GM12878 (cell line): ENCODE data around the gene TRPC6. TPM values are rescaled to one million over a fixed set of nuclear protein-coding genes. Genes with fewer than 3 reads are reported as not detected.

ENCODE experiments used
- ATAC-seq: fragments of 200-7000 bp; cut with Tn5 transposase; 3 replicates; pipeline ENCODE4 v1.9.1; 2020; ENCODE audit warnings: mild to moderate bottlenecking, moderate library complexity
- BruUV-seq: library from RNA; stranded (reverse); fragments of 400-500 nt; replicated peaks from 2 replicates; lab custom pipeline; 2021; lab: Mats Ljungman, UMichigan
- CTCF ChIA-PET: fragments of 300-600 bp; sonication (Branson Sonifier 250); formaldehyde crosslinking; extraction: SDS; loops from one replicate; lab custom pipeline; 2021; ENCODE audit warnings: inconsistent platforms; lab: Yijun Ruan, JAX
- POLR2A ChIA-PET: fragments of 350-600 bp; formaldehyde crosslinking; extraction: SDS; loops from one replicate; lab custom pipeline; 2021; ENCODE audit warnings: inconsistent platforms; lab: Charles Lee
- RAD21 ChIA-PET: fragments of 300-600 bp; sonication (Branson Sonifier 250); formaldehyde crosslinking; loops from one replicate; lab custom pipeline; 2023; ENCODE audit warnings: antibody characterized with exemption; ENCODE audit not compliant: unreplicated experiment; lab: Charles Lee
- SMC1A ChIA-PET: fragments of 300-600 bp; sonication (Branson Sonifier 250); formaldehyde crosslinking; loops from one replicate; lab custom pipeline; 2023; ENCODE audit not compliant: unreplicated experiment, uncharacterized antibody; lab: Charles Lee
- DNase-seq: peaks from one replicate; pipeline ENCODE4 v3.0.0-alpha.2; 2011; ENCODE audit warnings: low read depth, low spot score
- FAIRE-seq: peaks from 3 replicates; lab custom pipeline; 2011; peaks lifted over from hg19 to GRCh38; lab: Jason Lieb, UNC
- H2AFZ ChIP-seq: 2 replicates; pipeline ENCODE4 v1.6.0; 2011; ENCODE audit warnings: low read depth, low read length, control low read depth; ENCODE audit not compliant: control insufficient read depth
- H3K27ac ChIP-seq: 2 replicates; pipeline ENCODE4 v1.5.1; 2011; ENCODE audit warnings: control low read depth; ENCODE audit not compliant: control insufficient read depth, insufficient read depth
- H3K27me3 ChIP-seq, 2 experiments: replicated peaks in 1 of 2; 2 replicates each; pipeline versions ENCODE4 v1.6.0 to v1.6.1; 2011; ENCODE audit warnings: low read length in 1 of 2; ENCODE audit not compliant: control insufficient read depth in 2 of 2, insufficient read depth in 2 of 2
- H3K36me3 ChIP-seq, 2 experiments: 2 replicates each; pipeline ENCODE4 v1.5.1; 2011; ENCODE audit warnings: low read length in 1 of 2; ENCODE audit not compliant: control insufficient read depth in 2 of 2, insufficient read depth in 2 of 2
- H3K4me1 ChIP-seq: 2 replicates; pipeline ENCODE4 v1.6.1; 2011; ENCODE audit warnings: mild to moderate bottlenecking, low read length, moderate library complexity, mixed read lengths; ENCODE audit not compliant: control insufficient read depth, insufficient read depth
- H3K4me2 ChIP-seq: 2 replicates; pipeline ENCODE4 v1.6.0; 2011; ENCODE audit warnings: control low read depth; ENCODE audit not compliant: control insufficient read depth, insufficient read depth
- H3K4me3 ChIP-seq: fragments of 200-600 bp; sonication (generic); 2 replicates; pipeline ENCODE4 v1.5.1; 2016
- H3K79me2 ChIP-seq: 2 replicates; pipeline ENCODE4 v1.6.0; 2011; ENCODE audit warnings: low read length; ENCODE audit not compliant: control insufficient read depth, insufficient read depth
- H3K9ac ChIP-seq: 2 replicates; pipeline ENCODE4 v1.8.0; 2011; ENCODE audit warnings: low read length, control low read depth, mixed read lengths; ENCODE audit not compliant: control insufficient read depth, insufficient read depth
- H3K9me3 ChIP-seq: replicated peaks from 3 replicates; pipeline ENCODE4 v1.5.1; 2011; ENCODE audit warnings: mild to moderate bottlenecking, low read length; ENCODE audit not compliant: control insufficient read depth, insufficient read depth
- H4K20me1 ChIP-seq: 2 replicates; pipeline ENCODE4 v1.6.0; 2011; ENCODE audit not compliant: control insufficient read depth, insufficient read depth
- CHD2 ChIP-seq: IDR thresholded peaks from 2 replicates; pipeline ENCODE4 v1.6.1; 2011; ENCODE audit warnings: low read depth, low read length, improper control_type of control experiment, borderline replicate concordance
- ESRRA ChIP-seq: IDR thresholded peaks from 2 replicates; pipeline ENCODE4 v1.6.1; 2012; ENCODE audit warnings: mild to moderate bottlenecking, low read length, improper control_type of control experiment
- ETV6 ChIP-seq, 2 experiments: fragments of 450-650 bp in 1 of 2; IDR thresholded peaks in 1 of 2; conservative IDR thresholded peaks in 1 of 2; 2 replicates each; pipeline ENCODE4 v1.6.1; 2014; ENCODE audit warnings: antibody characterized with exemption in 1 of 2, borderline replicate concordance in 1 of 2, low read depth in 1 of 2, mild to moderate bottlenecking in 1 of 2, moderate library complexity in 1 of 2
- GABPA ChIP-seq: IDR thresholded peaks from 2 replicates; pipeline ENCODE4 v1.6.1; 2014; ENCODE audit warnings: antibody characterized with exemption, low read depth, mild to moderate bottlenecking, inconsistent platforms
- MEF2A ChIP-seq: IDR thresholded peaks from 2 replicates; pipeline ENCODE4 v1.6.1; 2011; ENCODE audit warnings: low read depth, mild to moderate bottlenecking, low read length, moderate library complexity; ENCODE audit not compliant: insufficient read depth
- MTA2 ChIP-seq: fragments of 450-650 bp; IDR thresholded peaks from 2 replicates; pipeline ENCODE4 v1.6.1; 2016; ENCODE audit warnings: low read depth, mild to moderate bottlenecking, moderate library complexity
- NBN ChIP-seq: fragments of 450-650 bp; IDR thresholded peaks from 2 replicates; pipeline ENCODE4 v1.6.1; 2016
- PAX8 ChIP-seq: fragments of 450-650 bp; IDR thresholded peaks from 2 replicates; pipeline ENCODE4 v1.6.1; 2017; ENCODE audit warnings: mild to moderate bottlenecking, moderate library complexity
- POLR2AphosphoS5 ChIP-seq: IDR thresholded peaks from 2 replicates; pipeline ENCODE4 v1.6.1; 2011; ENCODE audit warnings: mild to moderate bottlenecking, low read length, inconsistent platforms
- SIN3A ChIP-seq: IDR thresholded peaks from 2 replicates; pipeline ENCODE4 v1.6.1; 2012; ENCODE audit warnings: low read depth, low read length, improper control_type of control experiment
- ZNF622 ChIP-seq: fragments of 450-650 bp; IDR thresholded peaks from 2 replicates; pipeline ENCODE4 v1.6.1; 2017; ENCODE audit warnings: mild to moderate bottlenecking, inconsistent platforms
- WGBS: methylation state at CpG from one replicate; pipeline ENCODE4 v1.1.6; 2016; ENCODE audit warnings: low lambda C conversion rate; ENCODE audit not compliant: insufficient replicate concordance, insufficient coverage; ENCODE audit errors: missing lambda C conversion rate; 5-methylcytosine and 5-hydroxymethylcytosine counted together
- in situ Hi-C: fragments of 300-500 bp; cut with MboI; formaldehyde crosslinking; loops from 9 replicates; pipeline ENCODE4 v1.14.3; 2018; ENCODE audit warnings: mixed read lengths
- intact Hi-C: fragments of 100-400 bp; cut with micrococcal nuclease; formaldehyde crosslinking; loops from one replicate; pipeline ENCODE4 v1.14.2; 2022; ENCODE audit not compliant: unreplicated experiment
- polyA plus RNA-seq, 11 experiments: library from polyadenylated mRNA; depleted of rRNA in 4 of 11; unstranded in 6 of 11; stranded (reverse) in 5 of 11; fragments of >200 nt; fragmentation: Nextera tagmentation in 4 of 11; fragmentation: Illumina TruSeq in 1 of 11; extraction: Ambion mirVana in 4 of 11; extraction: Trizol in 1 of 11; gene quantifications; 1 replicate in 1 of 11; 2 replicates in 10 of 11; pipeline versions ENCODE4 v1.2.1 to v1.2.3, GENCODE V29; 2011 to 2016; ENCODE audit warnings: inconsistent platforms in 2 of 11, missing spikeins in 2 of 11, low read depth in 1 of 11
- total RNA-seq, 4 experiments: library from RNA; depleted of rRNA in 3 of 4; stranded (reverse); fragments of >200 nt in 3 of 4; fragmentation: Illumina TruSeq in 1 of 4; extraction: Trizol in 1 of 4; gene quantifications; 2 replicates each; pipeline versions ENCODE4 v1.2.1 to v1.2.3, GENCODE V29; 2013 to 2021
- TF ChIP-seq, protein P1 (sequence below): IDR thresholded peaks from 2 replicates; pipeline ENCODE4 v1.6.1; 2011; ENCODE audit warnings: low read depth, low read length, improper control_type of control experiment, borderline replicate concordance
- TF ChIP-seq, protein P2 (sequence below): fragments of 450-650 bp; conservative IDR thresholded peaks from 2 replicates; pipeline ENCODE4 v1.6.1; 2017; ENCODE audit warnings: mild to moderate bottlenecking, moderate library complexity
- TF ChIP-seq, protein P3 (sequence below): fragments of 450-650 bp; formaldehyde crosslinking; IDR thresholded peaks from 2 replicates; pipeline ENCODE4 v1.4.0; 2020; ENCODE audit warnings: mild to moderate bottlenecking, moderate library complexity
- TF ChIP-seq, protein P4 (sequence below): fragments of 450-650 bp; IDR thresholded peaks from 2 replicates; pipeline ENCODE4 v1.6.1; 2017; ENCODE audit warnings: mild to moderate bottlenecking, moderate library complexity

Gene TRPC6
- total and polyA plus RNA-seq, 10 of the 15 experiments (the other 5 are each of a cell fraction or from before 2014, with no cell fraction given) = not detected

DNA sequence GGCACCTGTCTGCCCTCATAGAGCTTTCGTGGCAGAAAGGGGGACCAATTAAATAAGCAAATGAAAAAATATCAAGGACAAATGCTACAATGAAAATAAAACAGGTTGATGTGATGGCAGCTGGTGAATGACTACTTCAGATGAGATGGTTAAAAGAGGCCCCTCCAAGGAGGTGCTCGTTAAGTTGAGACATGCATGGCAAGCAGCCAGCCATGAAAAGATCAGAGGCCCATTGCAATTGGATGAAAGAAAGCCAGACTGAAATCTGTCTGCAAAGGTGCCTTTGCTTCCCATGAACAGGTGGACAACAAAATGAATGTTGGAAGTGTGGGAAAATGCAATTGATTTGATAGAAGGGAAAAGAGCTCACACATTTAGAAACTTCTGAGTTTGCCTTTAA, 848 bp upstream of the TRPC6 start:
- H3K4me2 ChIP-seq = no peak overlapping the region
- no peak for DNase-seq
- in situ Hi-C loops = no loop called here
- peaks cover 0 to 3% of the 10 kb centered on the region in 2 experiments; a peak in 1 of 4 replicates for H3K27me3 ChIP-seq
- no peak overlapping the region for H2AFZ ChIP-seq
- ChIA-PET SMC1A (no interaction called here), RAD21 (no interaction called here), CTCF (no interaction called here), POLR2A (no interaction called here)
- H3K36me3 ChIP-seq = no peaks in the 10 kb centered on the region
- no peaks in the 10 kb centered on the region for H4K20me1 ChIP-seq
- intact Hi-C loops = no loop called here
- H3K4me3 ChIP-seq = no peak overlapping the region
- no peak for FAIRE-seq
- no TSS peak for BruUV-seq
- 0% methylated on average over 2 of the region's 2 CpGs for WGBS
- no peaks in the 10 kb centered on the region for H3K9me3 ChIP-seq
- no peak overlapping the region for H3K9ac ChIP-seq
- ATAC-seq = no peak
- no peaks in the 10 kb centered on the region for H3K4me1 ChIP-seq
- H3K27ac ChIP-seq = no peak overlapping the region
- no peaks in the 10 kb centered on the region for H3K79me2 ChIP-seq
- TF ChIP-seq SIN3A (no peak), CHD2 (no peak), GABPA (no peak), ESRRA (no peak), POLR2AphosphoS5 (no peak), MTA2 (no peak), NBN (no peak), ZNF622 (no peak), ETV6 (conservative IDR thresholded peaks at IDR 0.05 in 1 of 2, IDR thresholded peaks at IDR 0.05 in 1 of 2; ENCODE audit: borderline replicate concordance in 1 of 2, low read depth in 1 of 2) (no peak), MEF2A (no peak), PAX8 (no peak)
- TF ChIP-seq, protein P1, sequence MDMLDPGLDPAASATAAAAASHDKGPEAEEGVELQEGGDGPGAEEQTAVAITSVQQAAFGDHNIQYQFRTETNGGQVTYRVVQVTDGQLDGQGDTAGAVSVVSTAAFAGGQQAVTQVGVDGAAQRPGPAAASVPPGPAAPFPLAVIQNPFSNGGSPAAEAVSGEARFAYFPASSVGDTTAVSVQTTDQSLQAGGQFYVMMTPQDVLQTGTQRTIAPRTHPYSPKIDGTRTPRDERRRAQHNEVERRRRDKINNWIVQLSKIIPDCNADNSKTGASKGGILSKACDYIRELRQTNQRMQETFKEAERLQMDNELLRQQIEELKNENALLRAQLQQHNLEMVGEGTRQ = no peak
- TF ChIP-seq, protein P2, sequence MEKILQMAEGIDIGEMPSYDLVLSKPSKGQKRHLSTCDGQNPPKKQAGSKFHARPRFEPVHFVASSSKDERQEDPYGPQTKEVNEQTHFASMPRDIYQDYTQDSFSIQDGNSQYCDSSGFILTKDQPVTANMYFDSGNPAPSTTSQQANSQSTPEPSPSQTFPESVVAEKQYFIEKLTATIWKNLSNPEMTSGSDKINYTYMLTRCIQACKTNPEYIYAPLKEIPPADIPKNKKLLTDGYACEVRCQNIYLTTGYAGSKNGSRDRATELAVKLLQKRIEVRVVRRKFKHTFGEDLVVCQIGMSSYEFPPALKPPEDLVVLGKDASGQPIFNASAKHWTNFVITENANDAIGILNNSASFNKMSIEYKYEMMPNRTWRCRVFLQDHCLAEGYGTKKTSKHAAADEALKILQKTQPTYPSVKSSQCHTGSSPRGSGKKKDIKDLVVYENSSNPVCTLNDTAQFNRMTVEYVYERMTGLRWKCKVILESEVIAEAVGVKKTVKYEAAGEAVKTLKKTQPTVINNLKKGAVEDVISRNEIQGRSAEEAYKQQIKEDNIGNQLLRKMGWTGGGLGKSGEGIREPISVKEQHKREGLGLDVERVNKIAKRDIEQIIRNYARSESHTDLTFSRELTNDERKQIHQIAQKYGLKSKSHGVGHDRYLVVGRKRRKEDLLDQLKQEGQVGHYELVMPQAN = no peak
- TF ChIP-seq, protein P3, sequence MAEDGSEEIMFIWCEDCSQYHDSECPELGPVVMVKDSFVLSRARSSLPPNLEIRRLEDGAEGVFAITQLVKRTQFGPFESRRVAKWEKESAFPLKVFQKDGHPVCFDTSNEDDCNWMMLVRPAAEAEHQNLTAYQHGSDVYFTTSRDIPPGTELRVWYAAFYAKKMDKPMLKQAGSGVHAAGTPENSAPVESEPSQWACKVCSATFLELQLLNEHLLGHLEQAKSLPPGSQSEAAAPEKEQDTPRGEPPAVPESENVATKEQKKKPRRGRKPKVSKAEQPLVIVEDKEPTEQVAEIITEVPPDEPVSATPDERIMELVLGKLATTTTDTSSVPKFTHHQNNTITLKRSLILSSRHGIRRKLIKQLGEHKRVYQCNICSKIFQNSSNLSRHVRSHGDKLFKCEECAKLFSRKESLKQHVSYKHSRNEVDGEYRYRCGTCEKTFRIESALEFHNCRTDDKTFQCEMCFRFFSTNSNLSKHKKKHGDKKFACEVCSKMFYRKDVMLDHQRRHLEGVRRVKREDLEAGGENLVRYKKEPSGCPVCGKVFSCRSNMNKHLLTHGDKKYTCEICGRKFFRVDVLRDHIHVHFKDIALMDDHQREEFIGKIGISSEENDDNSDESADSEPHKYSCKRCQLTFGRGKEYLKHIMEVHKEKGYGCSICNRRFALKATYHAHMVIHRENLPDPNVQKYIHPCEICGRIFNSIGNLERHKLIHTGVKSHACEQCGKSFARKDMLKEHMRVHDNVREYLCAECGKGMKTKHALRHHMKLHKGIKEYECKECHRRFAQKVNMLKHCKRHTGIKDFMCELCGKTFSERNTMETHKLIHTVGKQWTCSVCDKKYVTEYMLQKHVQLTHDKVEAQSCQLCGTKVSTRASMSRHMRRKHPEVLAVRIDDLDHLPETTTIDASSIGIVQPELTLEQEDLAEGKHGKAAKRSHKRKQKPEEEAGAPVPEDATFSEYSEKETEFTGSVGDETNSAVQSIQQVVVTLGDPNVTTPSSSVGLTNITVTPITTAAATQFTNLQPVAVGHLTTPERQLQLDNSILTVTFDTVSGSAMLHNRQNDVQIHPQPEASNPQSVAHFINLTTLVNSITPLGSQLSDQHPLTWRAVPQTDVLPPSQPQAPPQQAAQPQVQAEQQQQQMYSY = no peak
- TF ChIP-seq, protein P4, sequence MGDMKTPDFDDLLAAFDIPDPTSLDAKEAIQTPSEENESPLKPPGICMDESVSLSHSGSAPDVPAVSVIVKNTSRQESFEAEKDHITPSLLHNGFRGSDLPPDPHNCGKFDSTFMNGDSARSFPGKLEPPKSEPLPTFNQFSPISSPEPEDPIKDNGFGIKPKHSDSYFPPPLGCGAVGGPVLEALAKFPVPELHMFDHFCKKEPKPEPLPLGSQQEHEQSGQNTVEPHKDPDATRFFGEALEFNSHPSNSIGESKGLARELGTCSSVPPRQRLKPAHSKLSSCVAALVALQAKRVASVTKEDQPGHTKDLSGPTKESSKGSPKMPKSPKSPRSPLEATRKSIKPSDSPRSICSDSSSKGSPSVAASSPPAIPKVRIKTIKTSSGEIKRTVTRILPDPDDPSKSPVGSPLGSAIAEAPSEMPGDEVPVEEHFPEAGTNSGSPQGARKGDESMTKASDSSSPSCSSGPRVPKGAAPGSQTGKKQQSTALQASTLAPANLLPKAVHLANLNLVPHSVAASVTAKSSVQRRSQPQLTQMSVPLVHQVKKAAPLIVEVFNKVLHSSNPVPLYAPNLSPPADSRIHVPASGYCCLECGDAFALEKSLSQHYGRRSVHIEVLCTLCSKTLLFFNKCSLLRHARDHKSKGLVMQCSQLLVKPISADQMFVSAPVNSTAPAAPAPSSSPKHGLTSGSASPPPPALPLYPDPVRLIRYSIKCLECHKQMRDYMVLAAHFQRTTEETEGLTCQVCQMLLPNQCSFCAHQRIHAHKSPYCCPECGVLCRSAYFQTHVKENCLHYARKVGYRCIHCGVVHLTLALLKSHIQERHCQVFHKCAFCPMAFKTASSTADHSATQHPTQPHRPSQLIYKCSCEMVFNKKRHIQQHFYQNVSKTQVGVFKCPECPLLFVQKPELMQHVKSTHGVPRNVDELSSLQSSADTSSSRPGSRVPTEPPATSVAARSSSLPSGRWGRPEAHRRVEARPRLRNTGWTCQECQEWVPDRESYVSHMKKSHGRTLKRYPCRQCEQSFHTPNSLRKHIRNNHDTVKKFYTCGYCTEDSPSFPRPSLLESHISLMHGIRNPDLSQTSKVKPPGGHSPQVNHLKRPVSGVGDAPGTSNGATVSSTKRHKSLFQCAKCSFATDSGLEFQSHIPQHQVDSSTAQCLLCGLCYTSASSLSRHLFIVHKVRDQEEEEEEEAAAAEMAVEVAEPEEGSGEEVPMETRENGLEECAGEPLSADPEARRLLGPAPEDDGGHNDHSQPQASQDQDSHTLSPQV = no peak
